Measurements from ENCODE around the gene MITF. TPM values are rescaled to one million over a fixed set of nuclear protein-coding genes. Genes with fewer than 3 reads are reported as not detected.

MITF gene
- total RNA-seq, 1 donor from 2014 or later, result 57.7 TPM

- Histone ChIP-seq H3K4me3 (no peak overlapping the region), H3K27me3 (no peaks in the 10 kb centered on the region), H3K9me3 (no peaks in the 10 kb centered on the region), H3K27ac (no peak overlapping the region), H3K36me3 (no peaks in the 10 kb centered on the region), H3K4me1 (peaks cover 20% of the 10 kb centered on the region)
- TF ChIP-seq POLR2A (IDR thresholded peaks at IDR 0.05), result no peak
- TF ChIP-seq CTCF (IDR thresholded peaks at IDR 0.05), result no peak
- no peak for TF ChIP-seq POLR2AphosphoS5 (IDR thresholded peaks at IDR 0.05; ENCODE audit: insufficient read depth in 1 of 2, low read depth in 1 of 2)
- intact Hi-C loops (cut with DNase I), result no loop called here
- no peak for DNase-seq (ENCODE audit: extremely low spot score in 2 of 2)
Measured at GRCh38 chr3:69844706-69845105, 105.4 kb downstream of the MITF start.

GRCh38 chr3:69847303-69847702 lies 108.0 kb downstream of the MITF start:
- no peaks in the 10 kb centered on the region for H3K36me3 ChIP-seq
- TF ChIP-seq POLR2A (IDR thresholded peaks at IDR 0.05) (no peak), POLR2AphosphoS5 (IDR thresholded peaks at IDR 0.05; ENCODE audit: insufficient read depth in 1 of 2, low read depth in 1 of 2) (no peak), CTCF (IDR thresholded peaks at IDR 0.05) (no peak)
- no peak overlapping the region for H3K4me3 ChIP-seq
- intact Hi-C loops (cut with DNase I), result no loop called here
- no peaks in the 10 kb centered on the region for H3K9me3 ChIP-seq
- H3K27me3 ChIP-seq, result no peaks in the 10 kb centered on the region
- no peak overlapping the region for H3K27ac ChIP-seq
- H3K4me1 ChIP-seq, result peaks cover 17% of the 10 kb centered on the region
- no peak for DNase-seq (ENCODE audit: extremely low spot score in 2 of 2)

GRCh38 chr3:69848113-69848512 lies 108.8 kb downstream of the MITF start:
- H3K36me3 ChIP-seq, result no peaks in the 10 kb centered on the region
- peaks cover 12% of the 10 kb centered on the region for H3K4me1 ChIP-seq
- H3K27ac ChIP-seq, result no peak overlapping the region
- TF ChIP-seq CTCF (IDR thresholded peaks at IDR 0.05) (no peak), POLR2AphosphoS5 (IDR thresholded peaks at IDR 0.05; ENCODE audit: insufficient read depth in 1 of 2, low read depth in 1 of 2) (no peak)
- no peaks in the 10 kb centered on the region for H3K9me3 ChIP-seq
- intact Hi-C loops (cut with DNase I), result no loop called here
- H3K27me3 ChIP-seq, result no peaks in the 10 kb centered on the region
- DNase-seq (ENCODE audit: extremely low spot score in 2 of 2), result no peak
- H3K4me3 ChIP-seq, result no peak overlapping the region

- no peak for DNase-seq (ENCODE audit: extremely low spot score in 2 of 2)
Measured at GRCh38 chr3:69850849-69851248, 111.6 kb downstream of the MITF start.

GRCh38 chr3:69853027-69853426 lies 113.8 kb downstream of the MITF start:
- no peaks in the 10 kb centered on the region for H3K27me3 ChIP-seq
- H3K27ac ChIP-seq, result no peak overlapping the region
- no peak for DNase-seq (ENCODE audit: extremely low spot score in 2 of 2)
- peaks cover 18% of the 10 kb centered on the region for H3K4me1 ChIP-seq
- H3K9me3 ChIP-seq, result no peaks in the 10 kb centered on the region
- H3K36me3 ChIP-seq, result no peaks in the 10 kb centered on the region
- intact Hi-C loops (cut with DNase I), result no loop called here
- H3K4me3 ChIP-seq, result no peak overlapping the region
- TF ChIP-seq POLR2AphosphoS5 (IDR thresholded peaks at IDR 0.05; ENCODE audit: insufficient read depth in 1 of 2, low read depth in 1 of 2) (no peak), POLR2A (IDR thresholded peaks at IDR 0.05) (no peak), CTCF (IDR thresholded peaks at IDR 0.05) (no peak)

More at GRCh38 chr3:69850849-69851248, 111.6 kb downstream of the MITF start:
- no peaks in the 10 kb centered on the region for H3K27me3 ChIP-seq
- TF ChIP-seq POLR2AphosphoS5 (IDR thresholded peaks at IDR 0.05; ENCODE audit: insufficient read depth in 1 of 2, low read depth in 1 of 2), result no peak
- TF ChIP-seq POLR2A (IDR thresholded peaks at IDR 0.05), result no peak
- no peak for TF ChIP-seq CTCF (IDR thresholded peaks at IDR 0.05)
- H3K36me3 ChIP-seq, result no peaks in the 10 kb centered on the region
- peaks cover 18% of the 10 kb centered on the region for H3K4me1 ChIP-seq
- intact Hi-C loops (cut with DNase I), result no loop called here
- H3K27ac ChIP-seq, result no peak overlapping the region
- H3K9me3 ChIP-seq, result no peaks in the 10 kb centered on the region
- H3K4me3 ChIP-seq, result no peak overlapping the region
